MG63 (cell line): ENCODE measurements around the gene KCNE1. TPM values are rescaled to one million over a fixed set of nuclear protein-coding genes. Genes with fewer than 3 reads are reported as not detected.
"Not testable (repeated sequence)": the region's sequence is repeated elsewhere in the genome, so short reads cannot be mapped to it uniquely, and the experiment has no call there.

Source experiments
- DNase-seq: peaks from one replicate; pipeline ENCODE4 v3.0.0-alpha.2; 2020
- H3K27me3 ChIP-seq: fragments of 250-450 bp; sonication (Bioruptor Pico); 2 replicates; pipeline ENCODE4 v1.5.1; 2020; ENCODE audit warnings: mild to moderate bottlenecking, moderate library complexity
- H3K36me3 ChIP-seq: fragments of 250-450 bp; sonication (Bioruptor Pico); 2 replicates; pipeline ENCODE4 v1.5.1; 2020; ENCODE audit warnings: mild to moderate bottlenecking, moderate library complexity
- H3K4me3 ChIP-seq: fragments of 250-450 bp; sonication (Bioruptor Pico); 2 replicates; pipeline ENCODE4 v1.5.1; 2020; ENCODE audit warnings: mild to moderate bottlenecking, moderate library complexity
- H3K9me3 ChIP-seq: fragments of 250-450 bp; sonication (Bioruptor Pico); 2 replicates; pipeline ENCODE4 v1.5.1; 2020; ENCODE audit warnings: mild to moderate bottlenecking, moderate library complexity
- total RNA-seq: library from RNA; depleted of rRNA; stranded (reverse); fragments of >200 nt; shearing (Covaris generic); gene quantifications from 2 replicates; pipeline ENCODE4 v1.2.3, GENCODE V29; 2014; ENCODE audit warnings: low replicate concordance; rRNA removed

The KCNE1 gene
- total RNA-seq, 1 experiment from 2014 or later = not detected

GRCh38 chr21:34406102-34406501 lies 105.9 kb downstream of the KCNE1 start:
- H3K36me3 ChIP-seq, H3K4me3 ChIP-seq, DNase-seq, H3K27me3 ChIP-seq, H3K9me3 ChIP-seq: not testable (repeated sequence)

GRCh38 chr21:34405686-34406085 lies 106.3 kb downstream of the KCNE1 start:
- H3K36me3 ChIP-seq, H3K9me3 ChIP-seq, DNase-seq, H3K4me3 ChIP-seq, H3K27me3 ChIP-seq: not testable (repeated sequence)

GRCh38 chr21:34404742-34405141 lies 107.3 kb downstream of the KCNE1 start:
- not testable (repeated sequence) for H3K9me3 ChIP-seq, H3K27me3 ChIP-seq, H3K36me3 ChIP-seq, DNase-seq, H3K4me3 ChIP-seq

GRCh38 chr21:34400522-34400921 lies 111.5 kb downstream of the KCNE1 start:
- H3K27me3 ChIP-seq, H3K9me3 ChIP-seq, H3K4me3 ChIP-seq, DNase-seq, H3K36me3 ChIP-seq: not testable (repeated sequence)

Other genes starting within 250 kb of the KCNE1 start
- gene KCNE2, start 148.2 kb downstream of the KCNE1 start, total RNA-seq = not detected in 2 replicates
- 7.9 and 12.3 TPM in 2 replicates for gene SMIM11, start 136.7 kb downstream of the KCNE1 start, total RNA-seq
- not detected in 2 replicates for gene SMIM34, start 88.3 kb downstream of the KCNE1 start, total RNA-seq
- 23.7 and 37.2 TPM in 2 replicates for gene RCAN1, start 102.9 kb upstream of the KCNE1 start, total RNA-seq
- gene CLIC6, start 156.8 kb upstream of the KCNE1 start, total RNA-seq = not detected in 2 replicates